GM12865 (cell line): Measurements from ENCODE around the gene CFAP299.

Experiments
- DNase-seq: peaks from one replicate; pipeline ENCODE4 v3.0.0; 2010; ENCODE audit warnings: low read depth
- H3K4me3 ChIP-seq: 2 replicates; pipeline ENCODE4 v1.5.1; 2011; ENCODE audit warnings: mild to moderate bottlenecking, low read depth, low read length, control low read depth
- CTCF ChIP-seq: IDR thresholded peaks from 2 replicates; pipeline ENCODE4 v1.5.1; 2011; ENCODE audit warnings: low read length, control low read depth, low read depth, inconsistent platforms; ENCODE audit not compliant: insufficient read depth; ENCODE audit errors: missing control alignments

Gene CFAP299

GRCh38 chr4:80999943-81000342 lies 664.4 kb downstream of the CFAP299 start:
- DNase-seq, result no peak
- no peak overlapping the region for H3K4me3 ChIP-seq
- no peak for TF ChIP-seq CTCF

- no peak for TF ChIP-seq CTCF
- DNase-seq, result peak; percentile 49
- H3K4me3 ChIP-seq, result no peak overlapping the region
Observed at GRCh38 chr4:81003597-81004111, 668.1 kb downstream of the CFAP299 start.

GRCh38 chr4:81007417-81007816 lies 671.9 kb downstream of the CFAP299 start:
- no peak for DNase-seq
- H3K4me3 ChIP-seq, result no peak overlapping the region
- TF ChIP-seq CTCF, result no peak
